HEK293 (cell line): Measurements from ENCODE around the gene ZNF524.

Experiments
- BCL11B ChIP-seq: fragments of 450-650 bp; formaldehyde crosslinking; IDR thresholded peaks from 2 replicates; pipeline ENCODE4 v1.5.1; 2016; ENCODE audit warnings: low read depth, missing biosample characterization, missing genetic modification characterization
- GLI2 ChIP-seq: fragments of 450-650 bp; formaldehyde crosslinking; IDR thresholded peaks from 2 replicates; pipeline ENCODE4; 2017; ENCODE audit warnings: missing biosample characterization, missing genetic modification characterization, low read depth, borderline replicate concordance
- GLIS1 ChIP-seq: fragments of 450-650 bp; formaldehyde crosslinking; IDR thresholded peaks from 2 replicates; pipeline ENCODE4 v1.5.1; 2016; ENCODE audit warnings: missing biosample characterization, missing genetic modification characterization
- KLF10 ChIP-seq: fragments of 450-650 bp; IDR thresholded peaks from 2 replicates; pipeline ENCODE4 v1.5.1; 2018; ENCODE audit warnings: missing biosample characterization, mild to moderate bottlenecking, missing genetic modification characterization
- KLF9 ChIP-seq: fragments of 450-650 bp; formaldehyde crosslinking; IDR thresholded peaks from 2 replicates; pipeline ENCODE4 v1.5.1; 2016; ENCODE audit warnings: missing biosample characterization, missing genetic modification characterization, low read depth
- MEIS1 ChIP-seq: sonication (generic); formaldehyde crosslinking; IDR thresholded peaks from 2 replicates; pipeline ENCODE4 v1.8.1; 2022; ENCODE audit warnings: missing genetic modification reagents, mild to moderate bottlenecking, borderline replicate concordance
- MYNN ChIP-seq: fragments of 450-650 bp; formaldehyde crosslinking; IDR thresholded peaks from 2 replicates; pipeline ENCODE4 v1.5.1; 2016; ENCODE audit warnings: missing biosample characterization, missing genetic modification characterization, borderline replicate concordance
- SALL2 ChIP-seq: fragments of 450-650 bp; formaldehyde crosslinking; IDR thresholded peaks from 2 replicates; pipeline ENCODE4 v1.5.0; 2017; ENCODE audit warnings: missing biosample characterization, mild to moderate bottlenecking, missing genetic modification characterization, borderline replicate concordance
- SP7 ChIP-seq: fragments of 450-650 bp; formaldehyde crosslinking; IDR thresholded peaks from 2 replicates; pipeline ENCODE4 v1.5.1; 2016; ENCODE audit warnings: missing biosample characterization, missing genetic modification characterization
- TCF7L2 ChIP-seq: IDR thresholded peaks from 2 replicates; pipeline ENCODE4 v1.6.1; 2011; ENCODE audit warnings: low read depth, mild to moderate bottlenecking, inconsistent platforms, low read length, moderate library complexity, borderline replicate concordance
- WT1 ChIP-seq: fragments of 450-650 bp; formaldehyde crosslinking; IDR thresholded peaks from 2 replicates; pipeline ENCODE4 v1.5.1; 2016; ENCODE audit warnings: missing biosample characterization, missing genetic modification characterization
- YY2 ChIP-seq: fragments of 450-650 bp; formaldehyde crosslinking; IDR thresholded peaks from 2 replicates; pipeline ENCODE4 v1.5.1; 2016; ENCODE audit warnings: missing biosample characterization, missing genetic modification characterization
- ZBTB20 ChIP-seq: fragments of 450-650 bp; formaldehyde crosslinking; IDR thresholded peaks from 2 replicates; pipeline ENCODE4 v1.5.1; 2016; ENCODE audit warnings: missing biosample characterization, missing genetic modification characterization
- ZBTB48 ChIP-seq: fragments of 450-650 bp; formaldehyde crosslinking; IDR thresholded peaks from 2 replicates; pipeline ENCODE4 v1.5.1; 2016; ENCODE audit warnings: missing biosample characterization, missing genetic modification characterization
- ZBTB7A ChIP-seq: fragments of 450-650 bp; formaldehyde crosslinking; IDR thresholded peaks from 2 replicates; pipeline ENCODE4 v1.5.1; 2016; ENCODE audit warnings: low read depth, missing biosample characterization, missing genetic modification characterization
- ZNF121 ChIP-seq: fragments of 450-650 bp; formaldehyde crosslinking; IDR thresholded peaks from 2 replicates; pipeline ENCODE4 v1.5.1; 2016; ENCODE audit warnings: missing biosample characterization, missing genetic modification characterization
- ZNF214 ChIP-seq: fragments of 450-650 bp; formaldehyde crosslinking; IDR thresholded peaks from 2 replicates; pipeline ENCODE4 v1.5.1; 2017; ENCODE audit warnings: missing biosample characterization, mild to moderate bottlenecking, missing genetic modification characterization, borderline replicate concordance
- ZNF335 ChIP-seq: fragments of 450-650 bp; formaldehyde crosslinking; conservative IDR thresholded peaks from 2 replicates; pipeline ENCODE4 v1.5.1; 2016; ENCODE audit warnings: missing biosample characterization, missing genetic modification characterization
- ZNF37A ChIP-seq: fragments of 450-650 bp; IDR thresholded peaks from 2 replicates; pipeline ENCODE4 v1.5.1; 2018; ENCODE audit warnings: missing biosample characterization, missing genetic modification characterization
- ZNF423 ChIP-seq: fragments of 450-650 bp; formaldehyde crosslinking; IDR thresholded peaks from 2 replicates; pipeline ENCODE4 v1.5.1; 2016; ENCODE audit warnings: missing biosample characterization, missing genetic modification characterization
- ZNF596 ChIP-seq: fragments of 450-650 bp; IDR thresholded peaks from 2 replicates; pipeline ENCODE4 v1.5.0; 2018; ENCODE audit warnings: missing biosample characterization, mild to moderate bottlenecking, missing genetic modification characterization, moderate library complexity
- ZNF654 ChIP-seq: fragments of 450-650 bp; formaldehyde crosslinking; IDR thresholded peaks from 2 replicates; pipeline ENCODE4 v1.5.1; 2016; ENCODE audit warnings: low read depth, missing biosample characterization, missing genetic modification characterization
- ZNF791 ChIP-seq: fragments of 450-650 bp; formaldehyde crosslinking; IDR thresholded peaks from 2 replicates; pipeline ENCODE4 v1.5.1; 2016; ENCODE audit warnings: missing biosample characterization, missing genetic modification characterization
- ZNF792 ChIP-seq: fragments of 450-650 bp; formaldehyde crosslinking; IDR thresholded peaks from 2 replicates; pipeline ENCODE4 v1.5.1; 2016; ENCODE audit warnings: missing biosample characterization, missing genetic modification characterization
- ZNF843 ChIP-seq: fragments of 450-650 bp; formaldehyde crosslinking; IDR thresholded peaks from 2 replicates; pipeline ENCODE4 v1.5.1; 2016; ENCODE audit warnings: missing biosample characterization, missing genetic modification characterization
- TF ChIP-seq, protein P1 (sequence below): fragments of 450-650 bp; formaldehyde crosslinking; IDR thresholded peaks from 2 replicates; pipeline ENCODE4 v1.5.1; 2016; ENCODE audit warnings: missing biosample characterization, missing genetic modification characterization
- TF ChIP-seq, protein P2 (sequence below): IDR thresholded peaks from 2 replicates; pipeline ENCODE4 v1.6.1; 2011; ENCODE audit warnings: mild to moderate bottlenecking, low read depth, low read length, borderline replicate concordance
- TF ChIP-seq, protein P3 (sequence below): fragments of 450-650 bp; formaldehyde crosslinking; IDR thresholded peaks from 2 replicates; pipeline ENCODE4 v1.5.1; 2016; ENCODE audit warnings: missing biosample characterization, missing genetic modification characterization
- TF ChIP-seq, protein P4 (sequence below): fragments of 450-650 bp; formaldehyde crosslinking; IDR thresholded peaks from 2 replicates; pipeline ENCODE4 v1.5.1; 2016; ENCODE audit warnings: missing biosample characterization, missing genetic modification characterization
- TF ChIP-seq, protein P5 (sequence below): fragments of 450-650 bp; formaldehyde crosslinking; IDR thresholded peaks from 2 replicates; pipeline ENCODE4 v1.5.1; 2017; ENCODE audit warnings: missing biosample characterization, missing genetic modification characterization

ZNF524 gene

DNA sequence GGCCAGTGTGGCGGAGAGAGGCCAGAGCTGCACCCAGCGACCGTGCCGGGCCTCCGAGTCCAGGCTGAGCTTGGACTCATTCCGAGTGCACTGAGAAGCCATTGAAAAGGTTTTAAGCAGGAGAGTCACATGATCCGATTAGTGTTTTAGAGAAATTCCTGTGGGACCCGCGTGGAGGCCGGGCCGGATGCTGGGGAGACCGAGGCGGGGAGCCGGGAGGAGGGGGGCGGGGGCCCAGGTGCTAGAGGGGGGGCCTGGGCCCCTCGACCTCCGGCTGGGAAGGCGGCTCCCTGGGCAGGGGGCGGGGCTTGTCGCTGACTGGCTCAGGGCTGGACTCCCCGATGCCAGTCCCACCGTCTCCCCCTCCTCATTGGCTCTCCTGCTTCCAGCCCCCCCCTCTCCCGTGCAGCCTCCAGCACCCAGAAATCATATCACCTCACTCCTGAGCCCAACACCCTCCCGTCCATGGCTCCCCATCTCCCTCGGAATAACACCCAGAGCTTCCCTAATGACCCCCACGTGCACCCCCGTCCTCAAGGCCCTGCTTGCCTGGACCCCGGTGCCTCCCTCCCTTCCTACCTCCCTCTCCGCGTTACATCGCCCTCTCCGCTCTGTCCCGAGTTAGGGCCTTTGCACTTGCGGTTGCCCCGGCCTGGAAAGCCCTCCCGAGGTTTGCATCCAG is 14.3 kb upstream of the ZNF524 start (continued):
- TF ChIP-seq, protein P1, sequence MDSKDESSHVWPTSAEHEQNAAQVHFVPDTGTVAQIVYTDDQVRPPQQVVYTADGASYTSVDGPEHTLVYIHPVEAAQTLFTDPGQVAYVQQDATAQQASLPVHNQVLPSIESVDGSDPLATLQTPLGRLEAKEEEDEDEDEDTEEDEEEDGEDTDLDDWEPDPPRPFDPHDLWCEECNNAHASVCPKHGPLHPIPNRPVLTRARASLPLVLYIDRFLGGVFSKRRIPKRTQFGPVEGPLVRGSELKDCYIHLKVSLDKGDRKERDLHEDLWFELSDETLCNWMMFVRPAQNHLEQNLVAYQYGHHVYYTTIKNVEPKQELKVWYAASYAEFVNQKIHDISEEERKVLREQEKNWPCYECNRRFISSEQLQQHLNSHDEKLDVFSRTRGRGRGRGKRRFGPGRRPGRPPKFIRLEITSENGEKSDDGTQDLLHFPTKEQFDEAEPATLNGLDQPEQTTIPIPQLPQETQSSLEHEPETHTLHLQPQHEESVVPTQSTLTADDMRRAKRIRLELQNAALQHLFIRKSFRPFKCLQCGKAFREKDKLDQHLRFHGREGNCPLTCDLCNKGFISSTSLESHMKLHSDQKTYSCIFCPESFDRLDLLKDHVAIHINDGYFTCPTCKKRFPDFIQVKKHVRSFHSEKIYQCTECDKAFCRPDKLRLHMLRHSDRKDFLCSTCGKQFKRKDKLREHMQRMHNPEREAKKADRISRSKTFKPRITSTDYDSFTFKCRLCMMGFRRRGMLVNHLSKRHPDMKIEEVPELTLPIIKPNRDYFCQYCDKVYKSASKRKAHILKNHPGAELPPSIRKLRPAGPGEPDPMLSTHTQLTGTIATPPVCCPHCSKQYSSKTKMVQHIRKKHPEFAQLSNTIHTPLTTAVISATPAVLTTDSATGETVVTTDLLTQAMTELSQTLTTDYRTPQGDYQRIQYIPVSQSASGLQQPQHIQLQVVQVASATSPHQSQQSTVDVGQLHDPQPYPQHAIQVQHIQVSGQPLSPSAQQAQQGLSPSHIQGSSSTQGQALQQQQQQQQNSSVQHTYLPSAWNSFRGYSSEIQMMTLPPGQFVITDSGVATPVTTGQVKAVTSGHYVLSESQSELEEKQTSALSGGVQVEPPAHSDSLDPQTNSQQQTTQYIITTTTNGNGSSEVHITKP (tag by site-specific recombination), result peak; percentile 66
- TF ChIP-seq, protein P2, sequence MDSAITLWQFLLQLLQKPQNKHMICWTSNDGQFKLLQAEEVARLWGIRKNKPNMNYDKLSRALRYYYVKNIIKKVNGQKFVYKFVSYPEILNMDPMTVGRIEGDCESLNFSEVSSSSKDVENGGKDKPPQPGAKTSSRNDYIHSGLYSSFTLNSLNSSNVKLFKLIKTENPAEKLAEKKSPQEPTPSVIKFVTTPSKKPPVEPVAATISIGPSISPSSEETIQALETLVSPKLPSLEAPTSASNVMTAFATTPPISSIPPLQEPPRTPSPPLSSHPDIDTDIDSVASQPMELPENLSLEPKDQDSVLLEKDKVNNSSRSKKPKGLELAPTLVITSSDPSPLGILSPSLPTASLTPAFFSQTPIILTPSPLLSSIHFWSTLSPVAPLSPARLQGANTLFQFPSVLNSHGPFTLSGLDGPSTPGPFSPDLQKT, result no peak
- TF ChIP-seq BCL11B (no peak), WT1 (tag by site-specific recombination) (peak; percentile 48; the same call in 1 of the 2 replicates), SP7 (peak; percentile 46), ZNF335 (tag by site-specific recombination) (peak; percentile 78), MYNN (tag by site-specific recombination) (no peak), MEIS1 (CRISPR knock-in tag) (no peak), KLF10 (tag by site-specific recombination) (peak; percentile 57), ZNF214 (no peak), ZNF843 (tag by site-specific recombination) (0 out of 2 replicates have a peak, but pooled peaks have one; percentile 16), KLF9 (tag by site-specific recombination) (peak; percentile 62), SALL2 (no peak), YY2 (no peak), ZNF37A (tag by site-specific recombination) (no peak), GLIS1 (tag by site-specific recombination) (peak; percentile 60), ZNF423 (tag by site-specific recombination) (0 out of 2 replicates have a peak, but pooled peaks have one; percentile 45), ZBTB48 (tag by site-specific recombination) (peak; percentile 24; the same call in 1 of the 2 replicates), ZNF792 (no peak), GLI2 (tag by site-specific recombination) (no peak), TCF7L2 (no peak), ZNF596 (no peak), ZNF654 (no peak), ZBTB20 (tag by site-specific recombination) (peak; percentile 44; the same call in 1 of the 2 replicates), ZNF121 (tag by site-specific recombination) (no peak), ZBTB7A (tag by site-specific recombination) (0 out of 2 replicates have a peak, but pooled peaks have one; percentile 22), ZNF791 (tag by site-specific recombination) (no peak)
- TF ChIP-seq, protein P3, sequence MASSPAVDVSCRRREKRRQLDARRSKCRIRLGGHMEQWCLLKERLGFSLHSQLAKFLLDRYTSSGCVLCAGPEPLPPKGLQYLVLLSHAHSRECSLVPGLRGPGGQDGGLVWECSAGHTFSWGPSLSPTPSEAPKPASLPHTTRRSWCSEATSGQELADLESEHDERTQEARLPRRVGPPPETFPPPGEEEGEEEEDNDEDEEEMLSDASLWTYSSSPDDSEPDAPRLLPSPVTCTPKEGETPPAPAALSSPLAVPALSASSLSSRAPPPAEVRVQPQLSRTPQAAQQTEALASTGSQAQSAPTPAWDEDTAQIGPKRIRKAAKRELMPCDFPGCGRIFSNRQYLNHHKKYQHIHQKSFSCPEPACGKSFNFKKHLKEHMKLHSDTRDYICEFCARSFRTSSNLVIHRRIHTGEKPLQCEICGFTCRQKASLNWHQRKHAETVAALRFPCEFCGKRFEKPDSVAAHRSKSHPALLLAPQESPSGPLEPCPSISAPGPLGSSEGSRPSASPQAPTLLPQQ, result peak; percentile 72; the same call in 1 of the 2 replicates
- TF ChIP-seq, protein P4, sequence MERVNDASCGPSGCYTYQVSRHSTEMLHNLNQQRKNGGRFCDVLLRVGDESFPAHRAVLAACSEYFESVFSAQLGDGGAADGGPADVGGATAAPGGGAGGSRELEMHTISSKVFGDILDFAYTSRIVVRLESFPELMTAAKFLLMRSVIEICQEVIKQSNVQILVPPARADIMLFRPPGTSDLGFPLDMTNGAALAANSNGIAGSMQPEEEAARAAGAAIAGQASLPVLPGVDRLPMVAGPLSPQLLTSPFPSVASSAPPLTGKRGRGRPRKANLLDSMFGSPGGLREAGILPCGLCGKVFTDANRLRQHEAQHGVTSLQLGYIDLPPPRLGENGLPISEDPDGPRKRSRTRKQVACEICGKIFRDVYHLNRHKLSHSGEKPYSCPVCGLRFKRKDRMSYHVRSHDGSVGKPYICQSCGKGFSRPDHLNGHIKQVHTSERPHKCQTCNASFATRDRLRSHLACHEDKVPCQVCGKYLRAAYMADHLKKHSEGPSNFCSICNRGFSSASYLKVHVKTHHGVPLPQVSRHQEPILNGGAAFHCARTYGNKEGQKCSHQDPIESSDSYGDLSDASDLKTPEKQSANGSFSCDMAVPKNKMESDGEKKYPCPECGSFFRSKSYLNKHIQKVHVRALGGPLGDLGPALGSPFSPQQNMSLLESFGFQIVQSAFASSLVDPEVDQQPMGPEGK, result peak; percentile 95
- TF ChIP-seq, protein P5, sequence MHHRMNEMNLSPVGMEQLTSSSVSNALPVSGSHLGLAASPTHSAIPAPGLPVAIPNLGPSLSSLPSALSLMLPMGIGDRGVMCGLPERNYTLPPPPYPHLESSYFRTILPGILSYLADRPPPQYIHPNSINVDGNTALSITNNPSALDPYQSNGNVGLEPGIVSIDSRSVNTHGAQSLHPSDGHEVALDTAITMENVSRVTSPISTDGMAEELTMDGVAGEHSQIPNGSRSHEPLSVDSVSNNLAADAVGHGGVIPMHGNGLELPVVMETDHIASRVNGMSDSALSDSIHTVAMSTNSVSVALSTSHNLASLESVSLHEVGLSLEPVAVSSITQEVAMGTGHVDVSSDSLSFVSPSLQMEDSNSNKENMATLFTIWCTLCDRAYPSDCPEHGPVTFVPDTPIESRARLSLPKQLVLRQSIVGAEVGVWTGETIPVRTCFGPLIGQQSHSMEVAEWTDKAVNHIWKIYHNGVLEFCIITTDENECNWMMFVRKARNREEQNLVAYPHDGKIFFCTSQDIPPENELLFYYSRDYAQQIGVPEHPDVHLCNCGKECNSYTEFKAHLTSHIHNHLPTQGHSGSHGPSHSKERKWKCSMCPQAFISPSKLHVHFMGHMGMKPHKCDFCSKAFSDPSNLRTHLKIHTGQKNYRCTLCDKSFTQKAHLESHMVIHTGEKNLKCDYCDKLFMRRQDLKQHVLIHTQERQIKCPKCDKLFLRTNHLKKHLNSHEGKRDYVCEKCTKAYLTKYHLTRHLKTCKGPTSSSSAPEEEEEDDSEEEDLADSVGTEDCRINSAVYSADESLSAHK (tag by site-specific recombination), result no peak
